Fibroblast of lung (primary cell): Measurements from ENCODE around the gene CHKA. TPM values are rescaled to one million over a fixed set of nuclear protein-coding genes. Genes with fewer than 3 reads are reported as not detected.

Experiments used
- DNase-seq, 2 donors: peaks; one replicate each; pipeline versions ENCODE4 v3.0.0 to v3.0.0-alpha.2; 2010; ENCODE audit warnings: low read depth in 2 of 2
- H2AFZ ChIP-seq: 2 replicates; pipeline ENCODE4 v1.5.1; 2012; ENCODE audit warnings: low read length, control low read depth, inconsistent platforms
- H3K27ac ChIP-seq: 2 replicates; pipeline ENCODE4 v1.5.1; 2011; ENCODE audit warnings: low read length, control low read depth; ENCODE audit not compliant: insufficient read depth
- H3K27me3 ChIP-seq: 2 replicates; pipeline ENCODE4 v1.5.1; 2011; ENCODE audit warnings: mild to moderate bottlenecking, low read length; ENCODE audit not compliant: control insufficient read depth, insufficient read depth
- H3K36me3 ChIP-seq: 2 replicates; pipeline ENCODE4 v1.5.1; 2011; ENCODE audit warnings: low read length; ENCODE audit not compliant: control insufficient read depth, insufficient read depth
- H3K4me1 ChIP-seq: 2 replicates; pipeline ENCODE4 v1.5.1; 2011; ENCODE audit warnings: low read length; ENCODE audit not compliant: control insufficient read depth, insufficient read depth; ENCODE audit errors: extremely low read depth
- H3K4me2 ChIP-seq: 2 replicates; pipeline ENCODE4 v1.5.1; 2011; ENCODE audit warnings: low read length, control low read depth; ENCODE audit not compliant: insufficient read depth; ENCODE audit errors: extremely low read depth
- H3K4me3 ChIP-seq, 4 experiments: fragments of 200-600 bp in 1 of 4; sonication (generic) in 1 of 4; replicated peaks in 1 of 4; 2 replicates each; pipeline ENCODE4 v1.5.1; 2011 to 2016; ENCODE audit warnings: low read length in 4 of 4, low read depth in 3 of 4, mild to moderate bottlenecking in 3 of 4, control low read depth in 2 of 4, inconsistent platforms in 1 of 4, mixed read lengths in 1 of 4; ENCODE audit not compliant: insufficient read depth in 1 of 4; ENCODE audit errors: control extremely low read depth in 1 of 4
- H3K79me2 ChIP-seq: 2 replicates; pipeline ENCODE4 v1.5.1; 2012; ENCODE audit warnings: mild to moderate bottlenecking, low read length, inconsistent platforms; ENCODE audit not compliant: control insufficient read depth, insufficient read depth
- H3K9ac ChIP-seq: 2 replicates; pipeline ENCODE4 v1.5.1; 2011; ENCODE audit warnings: mild to moderate bottlenecking, low read length, control low read depth; ENCODE audit not compliant: insufficient read depth
- H3K9me3 ChIP-seq: 2 replicates; pipeline ENCODE4 v1.5.1; 2012; ENCODE audit warnings: low read depth, low read length; ENCODE audit not compliant: control insufficient read depth, insufficient read depth
- H4K20me1 ChIP-seq: 2 replicates; pipeline ENCODE4 v1.5.1; 2011; ENCODE audit warnings: low read length; ENCODE audit not compliant: control insufficient read depth, insufficient read depth; ENCODE audit errors: extremely low read depth
- EZH2 ChIP-seq: IDR thresholded peaks from 2 replicates; pipeline ENCODE4 v1.5.1; 2012; ENCODE audit warnings: low read length, control low read depth, mild to moderate bottlenecking; ENCODE audit errors: missing control alignments
- polyA plus RNA-seq, 2 donors: library from polyadenylated mRNA; depleted of rRNA in 1 of 2; stranded (reverse) in 1 of 2; unstranded in 1 of 2; fragments of >200 nt; gene quantifications; 2 replicates each; pipeline ENCODE4 v1.2.1, GENCODE V29; 2011 to 2012; ENCODE audit warnings: missing spikeins in 1 of 2
- total RNA-seq: library from RNA; depleted of rRNA; stranded (reverse); fragments of >200 nt; gene quantifications from 2 replicates; pipeline ENCODE4 v1.2.1, GENCODE V29; 2014
- TF ChIP-seq, protein P1 (sequence below), 2 donors: IDR thresholded peaks in 1 of 2; conservative IDR thresholded peaks in 1 of 2; 1 replicate in 1 of 2; 2 replicates in 1 of 2; pipeline ENCODE4 v1.5.1; 2011 to 2012; ENCODE audit warnings: low read length in 2 of 2, control low read depth in 1 of 2, inconsistent platforms in 1 of 2, low read depth in 1 of 2, mild to moderate bottlenecking in 1 of 2

The CHKA gene
- total and polyA plus RNA-seq, 2 donors (not counting 1 experiment from before 2014, with no cell fraction given): 7.2 to 8.4 TPM

- Histone ChIP-seq H3K4me1 (no peaks in the 10 kb centered on the region), H3K27ac (no peak overlapping the region), H4K20me1 (no peaks in the 10 kb centered on the region), H3K9me3 (no peaks in the 10 kb centered on the region), H3K9ac (no peak overlapping the region), H3K4me3 (peak overlapping the region in 2 of 4 experiments; percentile 59 to 64), H2AFZ (no peak overlapping the region), H3K79me2 (no peaks in the 10 kb centered on the region), H3K36me3 (no peaks in the 10 kb centered on the region), H3K4me2 (peak overlapping the region; percentile 76), H3K27me3 (no peaks in the 10 kb centered on the region)
- DNase-seq: no peak
- TF ChIP-seq EZH2: no peak
- TF ChIP-seq, protein P1, sequence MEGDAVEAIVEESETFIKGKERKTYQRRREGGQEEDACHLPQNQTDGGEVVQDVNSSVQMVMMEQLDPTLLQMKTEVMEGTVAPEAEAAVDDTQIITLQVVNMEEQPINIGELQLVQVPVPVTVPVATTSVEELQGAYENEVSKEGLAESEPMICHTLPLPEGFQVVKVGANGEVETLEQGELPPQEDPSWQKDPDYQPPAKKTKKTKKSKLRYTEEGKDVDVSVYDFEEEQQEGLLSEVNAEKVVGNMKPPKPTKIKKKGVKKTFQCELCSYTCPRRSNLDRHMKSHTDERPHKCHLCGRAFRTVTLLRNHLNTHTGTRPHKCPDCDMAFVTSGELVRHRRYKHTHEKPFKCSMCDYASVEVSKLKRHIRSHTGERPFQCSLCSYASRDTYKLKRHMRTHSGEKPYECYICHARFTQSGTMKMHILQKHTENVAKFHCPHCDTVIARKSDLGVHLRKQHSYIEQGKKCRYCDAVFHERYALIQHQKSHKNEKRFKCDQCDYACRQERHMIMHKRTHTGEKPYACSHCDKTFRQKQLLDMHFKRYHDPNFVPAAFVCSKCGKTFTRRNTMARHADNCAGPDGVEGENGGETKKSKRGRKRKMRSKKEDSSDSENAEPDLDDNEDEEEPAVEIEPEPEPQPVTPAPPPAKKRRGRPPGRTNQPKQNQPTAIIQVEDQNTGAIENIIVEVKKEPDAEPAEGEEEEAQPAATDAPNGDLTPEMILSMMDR (conservative IDR thresholded peaks at IDR 0.05 in 1 of 2, IDR thresholded peaks at IDR 0.05 in 1 of 2; ENCODE audit: low read depth in 1 of 2, low read length in 2 of 2): no peak
These were observed 116.4 kb downstream of the CHKA start for GRCh38 chr11:68004551-68005335.

- H3K4me2 ChIP-seq: peak within 1 kb of the TSS; percentile 76
- H3K4me1 ChIP-seq: no peaks in the 10 kb centered on the region
- TF ChIP-seq, protein P1 (conservative IDR thresholded peaks at IDR 0.05 in 1 of 2, IDR thresholded peaks at IDR 0.05 in 1 of 2; ENCODE audit: low read depth in 1 of 2, low read length in 2 of 2): no peak
- no peak for TF ChIP-seq EZH2
- peak within 1 kb of the TSS; percentile 69 for H2AFZ ChIP-seq
- peak; percentile 77 to 79 for DNase-seq
- no peak within 1 kb of the TSS for H3K27ac ChIP-seq
- H3K36me3 ChIP-seq: no peaks in the 10 kb centered on the region
- no peaks in the 10 kb centered on the region for H3K79me2 ChIP-seq
- no peaks in the 10 kb centered on the region for H3K27me3 ChIP-seq
- H3K9ac ChIP-seq: peak within 1 kb of the TSS; percentile 51
- no peaks in the 10 kb centered on the region for H3K9me3 ChIP-seq
- peak within 1 kb of the TSS; percentile 42 to 64 (median 58) for H3K4me3 ChIP-seq
- H4K20me1 ChIP-seq: no peaks in the 10 kb centered on the region
These were observed 117.2 kb downstream of the CHKA start, which contains the start of gene UNC93B1 for GRCh38 chr11:68003846-68004550. TSS of gene UNC93B1 (minus strand) at chr11:68004097. CDS start at chr11:68004043, 54 bp downstream.
